Coronary artery (tissue), 2 donors: ENCODE data around the gene CARMIL1.

Experiments
- DNase-seq: peaks from one replicate; pipeline ENCODE4 v3.0.0-alpha.2; 2017; ENCODE audit warnings: low spot score
- H3K27ac ChIP-seq, 2 donors: fragments of 200-600 bp; sonication (generic); one replicate each; pipeline ENCODE4 v1.5.1; 2016 to 2019
- H3K4me3 ChIP-seq: fragments of 200-600 bp; sonication (generic); 2 replicates; pipeline ENCODE4 v1.5.1; 2016; ENCODE audit warnings: mild to moderate bottlenecking, moderate library complexity
- TF ChIP-seq, protein P1 (sequence below): fragments of 200-600 bp; sonication (generic); IDR thresholded peaks from one replicate; pipeline ENCODE4 v1.5.1; 2019; ENCODE audit warnings: antibody characterized with exemption

The CARMIL1 gene

DNA sequence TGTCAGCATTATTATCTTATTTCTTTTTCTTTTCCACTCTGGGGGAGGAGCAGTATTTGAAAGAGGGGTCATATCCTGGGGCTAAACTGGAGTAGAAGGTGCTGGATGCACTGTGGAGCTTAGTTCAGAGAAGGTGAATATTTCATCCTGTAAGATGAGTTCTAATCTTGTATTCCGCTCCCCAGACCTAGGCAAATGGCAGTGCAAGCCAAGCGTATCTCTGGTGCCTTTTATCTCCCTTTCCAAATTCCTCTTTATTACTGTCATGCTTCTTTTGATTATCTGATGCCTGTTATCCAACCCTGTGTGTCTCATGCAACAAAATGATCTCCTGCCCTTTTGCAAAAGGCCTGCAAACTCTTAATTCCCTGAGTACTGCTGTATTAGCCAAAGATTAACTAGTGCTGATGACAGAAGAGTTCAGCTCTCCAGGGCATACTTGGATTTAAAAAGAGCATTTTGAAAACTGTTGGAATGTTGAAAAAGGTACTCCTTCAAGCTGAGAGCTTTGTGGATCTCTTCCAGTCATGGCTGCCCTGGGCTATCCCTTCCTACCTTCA lies 138.0 kb downstream of the CARMIL1 start:
- TF ChIP-seq, protein P1, sequence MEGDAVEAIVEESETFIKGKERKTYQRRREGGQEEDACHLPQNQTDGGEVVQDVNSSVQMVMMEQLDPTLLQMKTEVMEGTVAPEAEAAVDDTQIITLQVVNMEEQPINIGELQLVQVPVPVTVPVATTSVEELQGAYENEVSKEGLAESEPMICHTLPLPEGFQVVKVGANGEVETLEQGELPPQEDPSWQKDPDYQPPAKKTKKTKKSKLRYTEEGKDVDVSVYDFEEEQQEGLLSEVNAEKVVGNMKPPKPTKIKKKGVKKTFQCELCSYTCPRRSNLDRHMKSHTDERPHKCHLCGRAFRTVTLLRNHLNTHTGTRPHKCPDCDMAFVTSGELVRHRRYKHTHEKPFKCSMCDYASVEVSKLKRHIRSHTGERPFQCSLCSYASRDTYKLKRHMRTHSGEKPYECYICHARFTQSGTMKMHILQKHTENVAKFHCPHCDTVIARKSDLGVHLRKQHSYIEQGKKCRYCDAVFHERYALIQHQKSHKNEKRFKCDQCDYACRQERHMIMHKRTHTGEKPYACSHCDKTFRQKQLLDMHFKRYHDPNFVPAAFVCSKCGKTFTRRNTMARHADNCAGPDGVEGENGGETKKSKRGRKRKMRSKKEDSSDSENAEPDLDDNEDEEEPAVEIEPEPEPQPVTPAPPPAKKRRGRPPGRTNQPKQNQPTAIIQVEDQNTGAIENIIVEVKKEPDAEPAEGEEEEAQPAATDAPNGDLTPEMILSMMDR = no peak
- no peak overlapping the region for H3K4me3 ChIP-seq
- no peak for DNase-seq
- no peak overlapping the region for H3K27ac ChIP-seq

DNA sequence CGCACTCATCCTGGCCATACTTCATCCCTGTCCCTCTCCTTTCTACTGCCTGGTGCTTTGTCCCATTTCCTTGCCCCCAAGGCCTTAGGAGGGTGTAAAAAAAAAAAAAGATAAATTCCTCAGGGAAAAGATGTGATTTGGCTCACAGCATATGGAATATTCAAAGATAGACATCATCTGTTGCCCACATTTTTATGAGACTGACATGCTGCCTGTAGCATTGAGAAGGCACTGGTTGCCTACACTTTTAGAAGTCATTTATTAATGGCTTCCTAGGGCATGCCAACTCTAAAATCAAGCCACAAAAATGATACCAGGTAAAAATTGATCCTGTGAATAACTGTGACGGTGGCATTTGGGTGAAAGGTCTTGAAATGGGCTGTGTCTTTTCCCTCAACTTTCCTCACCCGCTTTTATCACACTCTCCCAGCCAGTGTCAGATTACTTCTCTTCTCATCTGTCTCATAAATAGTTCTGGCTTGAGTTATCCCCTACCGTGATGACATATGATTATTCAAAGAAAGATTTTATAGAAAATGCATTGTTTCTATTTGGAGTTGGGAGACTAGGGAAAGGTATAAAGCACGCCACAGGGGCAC lies 139.4 kb downstream of the CARMIL1 start:
- TF ChIP-seq, protein P1 = no peak
- peak overlapping the region in 1 of 2 donors; percentile 42 for H3K27ac ChIP-seq
- H3K4me3 ChIP-seq = no peak overlapping the region
- no peak for DNase-seq

DNA sequence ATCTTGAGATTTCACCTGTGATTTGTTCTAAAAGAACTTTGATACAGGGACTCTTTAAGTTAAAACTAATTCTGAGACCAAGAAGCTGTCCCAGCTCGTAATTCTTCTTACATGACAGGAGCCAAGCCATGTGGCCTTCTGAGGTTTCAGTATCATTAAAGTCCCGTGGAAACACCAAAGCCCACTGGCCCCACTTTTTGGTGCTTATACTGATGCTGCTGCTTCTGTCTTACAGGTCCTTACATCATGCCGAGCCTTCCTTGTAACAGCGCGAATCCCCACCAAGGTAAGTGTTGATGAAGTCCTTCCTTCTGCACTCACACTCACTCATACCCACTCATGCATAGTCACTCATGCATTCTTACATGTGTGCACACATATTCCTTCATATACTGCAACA lies 140.7 kb downstream of the CARMIL1 start:
- no peak overlapping the region for H3K27ac ChIP-seq
- TF ChIP-seq, protein P1 = no peak
- H3K4me3 ChIP-seq = no peak overlapping the region
- no peak for DNase-seq

DNA sequence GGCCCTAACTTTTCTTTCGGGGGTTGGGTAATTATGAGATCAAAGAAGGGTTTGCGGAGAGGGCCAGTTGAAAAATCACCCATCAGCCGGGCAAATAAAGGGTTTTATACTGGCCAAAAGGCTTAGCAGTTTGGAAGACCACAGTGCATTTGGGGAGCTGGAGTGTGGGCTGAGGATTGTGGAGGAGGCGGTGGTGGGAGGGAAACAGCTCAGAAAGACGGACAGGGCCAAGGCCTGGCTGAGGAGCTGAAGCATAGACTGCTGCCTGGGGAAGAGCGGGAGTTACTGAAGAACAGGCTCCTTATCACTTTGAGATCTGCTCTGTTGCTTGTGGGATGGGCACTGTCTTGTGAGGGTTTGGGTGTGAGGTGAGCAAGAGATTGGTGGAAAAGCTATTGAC lies 144.2 kb downstream of the CARMIL1 start:
- TF ChIP-seq, protein P1 = no peak
- no peak overlapping the region for H3K4me3 ChIP-seq
- DNase-seq = no peak
- no peak overlapping the region for H3K27ac ChIP-seq

DNA sequence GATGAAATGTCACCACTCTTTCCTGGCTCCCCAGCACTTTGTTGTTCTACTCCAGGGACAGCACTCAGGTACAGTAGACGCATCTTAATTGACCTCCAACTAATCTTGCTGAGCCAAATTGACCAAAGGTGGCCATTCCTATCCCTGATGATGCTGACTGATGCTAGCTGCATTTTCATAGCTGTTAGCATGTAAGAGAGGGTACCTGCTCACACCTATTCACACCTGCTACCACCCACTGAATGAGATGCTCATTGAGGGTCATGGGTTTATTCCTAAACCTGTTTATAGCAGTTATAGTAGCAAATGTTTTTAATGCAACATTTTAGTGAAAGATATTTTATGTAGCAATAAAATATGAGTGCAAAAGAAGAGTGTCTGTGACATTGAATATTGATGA lies 145.1 kb downstream of the CARMIL1 start:
- TF ChIP-seq, protein P1 = no peak
- H3K4me3 ChIP-seq = no peak overlapping the region
- H3K27ac ChIP-seq = no peak overlapping the region
- DNase-seq = no peak

DNA sequence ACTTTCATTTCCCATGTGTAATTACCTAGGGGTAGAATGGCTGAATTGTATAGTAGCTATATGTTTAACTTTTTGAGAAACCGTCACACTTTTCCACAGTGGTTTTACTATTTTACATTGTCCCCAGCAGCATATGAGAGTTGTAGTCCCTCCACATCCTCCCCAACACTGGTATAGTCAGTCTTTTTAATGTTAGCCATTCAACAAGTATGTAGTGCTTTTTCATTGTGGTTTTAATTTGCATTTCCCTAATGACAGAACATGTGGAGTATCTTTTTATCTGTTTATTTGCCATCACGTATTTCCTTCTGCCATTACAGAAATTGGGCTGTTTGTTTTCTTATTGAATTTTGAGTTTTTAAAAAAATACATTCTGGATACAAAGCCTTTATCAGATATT lies 148.4 kb downstream of the CARMIL1 start:
- no peak overlapping the region for H3K27ac ChIP-seq
- no peak for DNase-seq
- H3K4me3 ChIP-seq = no peak overlapping the region
- TF ChIP-seq, protein P1 = no peak

DNA sequence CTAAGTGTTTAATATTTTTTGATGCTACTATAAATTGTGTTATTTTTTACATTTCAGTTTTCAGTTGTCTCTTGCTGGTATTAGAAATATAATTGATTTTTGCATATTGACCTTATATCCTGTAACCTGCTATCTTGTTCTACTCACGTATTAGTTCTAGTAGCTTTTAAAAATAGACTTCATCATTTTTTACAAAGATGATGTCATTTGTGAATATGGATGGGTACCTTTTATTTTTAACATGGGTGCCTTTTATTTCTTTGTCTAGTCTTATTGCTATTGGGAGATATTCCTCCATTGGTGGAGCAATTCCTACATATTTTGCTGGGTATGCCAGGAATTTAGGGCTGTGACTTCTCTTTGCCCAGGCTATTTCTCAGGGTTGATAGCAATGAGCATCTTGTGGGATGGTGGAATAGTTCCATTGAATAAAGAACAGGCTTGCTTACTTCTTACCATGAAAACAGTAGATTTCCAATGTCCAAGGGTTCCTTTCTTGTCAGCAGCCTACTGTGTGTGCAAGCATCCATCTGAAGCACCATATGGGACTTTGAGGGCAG lies 149.7 kb downstream of the CARMIL1 start:
- Histone ChIP-seq H3K4me3 (no peak overlapping the region), H3K27ac (no peak overlapping the region)
- TF ChIP-seq, protein P1 = no peak
- DNase-seq = no peak
